ENCODE data around the gene SOCS1.

SOCS1 gene

GRCh38 chr16:11260596-11260966, 4.6 kb upstream of the SOCS1 start:
- DNase-seq (ENCODE audit: low read depth in 2 of 2): no peak

DNA sequence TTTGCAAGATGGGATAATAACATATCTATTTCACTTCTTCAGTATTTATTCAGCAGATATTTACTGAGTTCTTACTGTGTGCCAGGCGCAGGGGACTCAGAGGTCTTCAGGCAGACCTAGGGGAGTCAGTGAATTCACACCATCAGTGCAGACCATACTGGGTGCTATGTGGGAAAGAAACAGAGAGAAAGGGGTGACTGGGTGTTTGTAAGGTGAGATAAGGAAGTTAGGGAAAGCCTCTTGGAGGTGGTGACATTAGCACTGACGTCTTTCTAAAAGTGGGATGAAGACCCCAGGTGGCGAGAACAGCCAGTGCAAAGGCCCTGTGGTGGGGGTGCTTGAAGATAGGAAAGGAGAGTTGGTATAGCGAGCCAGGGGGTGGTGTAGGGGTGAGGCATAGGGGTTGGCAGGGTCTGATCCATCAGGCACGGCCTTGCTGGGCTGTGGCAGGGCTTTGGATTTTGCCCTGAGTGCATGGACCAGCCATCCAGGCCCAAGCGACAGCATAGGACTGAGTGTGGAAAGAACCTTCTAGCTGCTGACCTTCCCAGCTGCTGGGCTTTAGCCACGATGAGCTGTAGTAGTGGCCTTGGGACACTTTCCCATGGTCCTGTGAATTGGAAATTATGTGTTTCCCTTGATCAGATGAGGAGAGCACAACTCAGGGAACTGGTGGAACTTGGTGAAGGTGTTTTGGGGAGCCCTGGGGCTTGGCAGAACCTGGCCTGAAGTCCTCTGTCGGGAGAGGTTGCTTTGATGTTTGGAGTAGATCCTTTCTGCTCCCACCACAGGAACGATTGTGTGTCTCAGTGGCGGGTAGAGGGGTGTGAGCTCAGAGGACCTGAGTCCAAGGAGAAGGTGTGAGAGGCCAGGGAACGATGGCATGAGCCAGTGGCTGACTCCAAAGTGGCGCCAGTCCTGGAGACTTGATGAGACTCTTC, 3.9 kb upstream of the SOCS1 start:
- no peak for DNase-seq (ENCODE audit: low read depth in 2 of 2)

- no peak for DNase-seq (ENCODE audit: low read depth in 2 of 2)
Observed at GRCh38 chr16:11258553-11259492, 2.8 kb upstream of the SOCS1 start.

GRCh38 chr16:11257131-11257938, 1.3 kb upstream of the SOCS1 start:
- DNase-seq (ENCODE audit: low read depth in 2 of 2): peak in 1 of 2 experiments; percentile 54

GRCh38 chr16:11256661-11257130, 692 bp upstream of the SOCS1 start:
- DNase-seq (ENCODE audit: low read depth in 2 of 2): no peak

DNA sequence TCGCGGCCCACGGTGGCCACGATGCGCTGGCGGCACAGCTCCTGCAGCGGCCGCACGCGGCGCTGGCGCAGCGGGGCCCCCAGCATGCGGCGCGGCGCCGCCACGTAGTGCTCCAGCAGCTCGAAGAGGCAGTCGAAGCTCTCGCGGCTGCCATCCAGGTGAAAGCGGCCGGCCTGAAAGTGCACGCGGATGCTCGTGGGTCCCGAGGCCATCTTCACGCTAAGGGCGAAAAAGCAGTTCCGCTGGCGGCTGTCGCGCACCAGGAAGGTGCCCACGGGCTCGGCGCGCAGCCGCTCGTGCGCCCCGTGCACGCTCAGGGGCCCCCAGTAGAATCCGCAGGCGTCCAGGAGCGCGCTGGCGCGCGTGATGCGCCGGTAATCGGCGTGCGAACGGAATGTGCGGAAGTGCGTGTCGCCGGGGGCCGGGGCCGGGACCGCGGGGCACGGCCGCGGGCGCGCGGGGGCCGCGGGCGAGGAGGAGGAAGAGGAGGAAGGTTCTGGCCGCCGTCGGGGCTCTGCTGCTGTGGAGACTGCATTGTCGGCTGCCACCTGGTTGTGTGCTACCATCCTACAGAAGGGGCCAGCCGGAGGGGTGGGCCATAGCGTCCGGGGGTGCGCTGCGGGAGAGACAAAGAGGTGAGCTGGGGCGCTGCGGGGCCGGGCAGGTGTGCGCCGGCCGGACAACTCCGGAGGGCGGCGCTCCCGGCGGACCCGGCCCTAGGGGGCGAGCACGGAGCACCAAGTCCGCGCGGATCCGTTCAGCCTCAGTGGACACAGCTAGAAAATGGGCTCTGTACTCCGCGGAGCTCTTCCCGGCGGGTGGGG, 879 bp downstream of the SOCS1 start:
- no peak for DNase-seq (ENCODE audit: low read depth in 2 of 2)

GRCh38 chr16:11253995-11254912, 1.8 kb downstream of the SOCS1 start:
- DNase-seq (ENCODE audit: low read depth in 2 of 2): no peak

GRCh38 chr16:11253009-11253994, 2.7 kb downstream of the SOCS1 start:
- DNase-seq (ENCODE audit: low read depth in 2 of 2): peak in 1 of 2 experiments; percentile 46

DNA sequence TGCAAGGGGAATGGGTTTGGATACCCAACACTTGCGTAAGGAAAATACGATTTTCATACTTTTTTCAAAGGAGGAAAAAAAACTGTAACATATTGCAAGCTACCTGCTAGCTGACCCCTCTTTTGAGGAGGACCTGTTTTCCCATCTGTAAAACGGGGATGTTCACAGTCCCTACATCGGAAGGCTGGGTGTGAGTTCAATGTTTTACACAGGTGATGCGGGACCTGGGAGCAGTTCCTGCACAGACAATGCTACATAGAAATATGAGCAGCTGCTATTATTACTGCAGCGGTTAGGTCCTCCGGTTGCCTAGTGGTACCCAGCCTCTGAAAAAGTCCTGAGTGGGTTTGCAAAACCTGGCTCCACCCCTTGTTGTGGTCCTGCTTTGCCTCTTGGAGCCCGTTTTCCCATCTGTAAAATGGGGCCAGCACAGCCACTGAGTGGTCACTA, 3.5 kb downstream of the SOCS1 start:
- no peak for DNase-seq (ENCODE audit: low read depth in 2 of 2)

GRCh38 chr16:11251525-11252481, 4.2 kb downstream of the SOCS1 start:
- DNase-seq (ENCODE audit: low read depth in 2 of 2): peak; percentile 70 to 81

DNA sequence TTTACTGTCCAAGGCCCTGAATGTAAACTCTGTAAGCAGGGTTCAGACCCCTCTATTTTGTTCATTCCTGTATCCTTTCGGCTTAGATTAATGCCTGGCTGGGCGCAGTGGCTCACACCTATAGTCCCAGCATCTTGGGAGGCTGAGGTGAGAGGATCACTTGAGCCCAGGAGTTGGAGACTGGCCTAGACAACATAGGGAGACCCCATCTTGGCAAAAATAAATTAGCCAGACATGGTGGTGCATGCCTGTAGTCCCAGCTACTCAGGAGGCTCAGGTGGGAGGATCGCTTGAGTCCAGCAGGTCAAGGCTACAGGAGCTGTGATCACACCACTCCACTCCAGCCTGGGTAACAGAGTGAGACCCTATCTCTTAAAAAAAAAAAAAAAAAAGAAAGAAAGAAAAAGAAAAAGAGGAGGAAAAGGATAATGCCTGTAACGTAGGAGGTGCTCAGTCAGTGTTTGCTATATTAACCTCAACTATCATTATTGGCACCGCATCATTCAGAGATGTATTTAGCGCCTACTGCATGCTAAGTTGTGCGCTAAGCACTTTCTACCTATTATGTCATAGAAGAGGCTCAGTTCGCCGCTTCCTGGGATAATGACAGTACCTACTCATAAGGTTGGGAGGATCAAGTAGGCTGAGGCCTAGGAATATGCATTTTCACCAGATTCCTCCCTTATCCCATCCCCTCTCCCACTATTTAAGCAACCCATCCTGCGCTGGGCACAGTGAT, 5.0 kb downstream of the SOCS1 start:
- no peak for DNase-seq (ENCODE audit: low read depth in 2 of 2)

DNA sequence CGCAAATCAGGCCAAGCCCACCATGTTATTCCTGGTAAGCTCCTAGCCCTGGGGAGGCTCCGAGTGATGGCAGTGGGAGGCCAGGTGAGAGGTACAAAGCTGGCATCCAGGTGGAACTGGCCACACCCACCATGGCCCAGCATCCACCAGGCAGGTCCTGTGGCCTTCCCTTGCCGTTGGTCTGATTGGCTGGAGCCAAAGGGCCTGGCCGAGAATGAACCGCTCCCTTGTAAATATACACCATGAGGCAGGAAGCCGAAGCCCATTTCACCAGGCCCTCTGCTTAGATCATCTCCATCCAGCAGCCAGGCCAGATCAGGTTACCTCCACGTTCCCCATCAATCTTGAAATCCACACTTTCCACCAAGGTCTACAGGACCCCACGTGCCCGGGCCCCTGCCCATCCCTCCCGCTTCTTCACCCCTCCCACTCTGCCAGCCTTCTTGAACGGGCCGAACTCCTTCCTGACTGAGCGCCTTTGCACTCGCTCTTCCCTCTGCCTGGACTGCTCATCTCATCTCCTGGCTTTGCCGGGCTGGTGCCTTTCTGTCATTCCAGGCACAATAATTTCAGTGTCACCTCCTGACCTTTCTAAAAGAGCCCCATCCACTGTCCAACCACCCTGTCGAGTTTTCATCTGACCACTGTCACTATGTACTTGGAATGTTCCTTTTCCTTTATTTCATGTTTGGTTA, 5.8 kb downstream of the SOCS1 start:
- DNase-seq (ENCODE audit: low read depth in 2 of 2): no peak

GRCh38 chr16:11249233-11250061, 6.6 kb downstream of the SOCS1 start:
- no peak for DNase-seq (ENCODE audit: low read depth in 2 of 2)

DNA sequence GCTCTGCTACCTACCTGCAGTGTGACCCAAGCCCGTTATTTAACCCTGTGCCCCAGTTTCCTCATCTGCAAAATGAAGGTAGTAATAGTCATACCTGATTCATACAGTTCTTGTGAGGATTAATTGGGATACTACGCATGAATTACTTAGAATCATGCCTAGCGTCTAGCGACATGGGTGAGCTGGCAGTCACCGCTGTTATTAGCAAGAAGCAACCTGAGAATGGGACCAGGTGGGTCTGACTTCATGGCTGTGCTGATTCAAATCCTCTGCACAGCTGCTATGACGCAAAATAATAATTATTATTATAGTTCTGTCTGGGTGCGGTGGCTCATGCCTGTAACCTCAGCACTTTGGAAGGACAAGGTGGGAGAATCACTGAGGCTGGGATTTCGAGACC, 7.9 kb downstream of the SOCS1 start:
- DNase-seq (ENCODE audit: low read depth in 2 of 2): no peak

- DNase-seq (ENCODE audit: low read depth in 2 of 2): no peak
Observed at GRCh38 chr16:11245988-11246387, 10.0 kb downstream of the SOCS1 start.

Measured in stimulated activated CD4-positive, alpha-beta T cell treated with anti-CD3 and anti-CD28 coated beads, Interleukin-12 subunit alpha, Interleukin-12 subunit beta, amount 100 ng/mL, for 24 hours (primary cell).